HL-60/S4 treated with retinoic acid at 250 ng/mL for 4 days and 3 days (cell line): Measurements from ENCODE around the gene ATF6B.
"Not testable (repeated sequence)": the region's sequence is repeated elsewhere in the genome, so short reads cannot be mapped to it uniquely, and the experiment has no call there.

Source experiments
- in situ Hi-C: fragments of 300-500 bp; cut with MboI; formaldehyde crosslinking; loops from 2 replicates; pipeline ENCODE4 v1.7.0; 2022; ENCODE audit warnings: low sequenced_read_pairs

The ATF6B gene

GRCh38 chr6:32154514-32155161 lies 26.6 kb upstream of the ATF6B start:
- in situ Hi-C loops: no loop called here

DNA sequence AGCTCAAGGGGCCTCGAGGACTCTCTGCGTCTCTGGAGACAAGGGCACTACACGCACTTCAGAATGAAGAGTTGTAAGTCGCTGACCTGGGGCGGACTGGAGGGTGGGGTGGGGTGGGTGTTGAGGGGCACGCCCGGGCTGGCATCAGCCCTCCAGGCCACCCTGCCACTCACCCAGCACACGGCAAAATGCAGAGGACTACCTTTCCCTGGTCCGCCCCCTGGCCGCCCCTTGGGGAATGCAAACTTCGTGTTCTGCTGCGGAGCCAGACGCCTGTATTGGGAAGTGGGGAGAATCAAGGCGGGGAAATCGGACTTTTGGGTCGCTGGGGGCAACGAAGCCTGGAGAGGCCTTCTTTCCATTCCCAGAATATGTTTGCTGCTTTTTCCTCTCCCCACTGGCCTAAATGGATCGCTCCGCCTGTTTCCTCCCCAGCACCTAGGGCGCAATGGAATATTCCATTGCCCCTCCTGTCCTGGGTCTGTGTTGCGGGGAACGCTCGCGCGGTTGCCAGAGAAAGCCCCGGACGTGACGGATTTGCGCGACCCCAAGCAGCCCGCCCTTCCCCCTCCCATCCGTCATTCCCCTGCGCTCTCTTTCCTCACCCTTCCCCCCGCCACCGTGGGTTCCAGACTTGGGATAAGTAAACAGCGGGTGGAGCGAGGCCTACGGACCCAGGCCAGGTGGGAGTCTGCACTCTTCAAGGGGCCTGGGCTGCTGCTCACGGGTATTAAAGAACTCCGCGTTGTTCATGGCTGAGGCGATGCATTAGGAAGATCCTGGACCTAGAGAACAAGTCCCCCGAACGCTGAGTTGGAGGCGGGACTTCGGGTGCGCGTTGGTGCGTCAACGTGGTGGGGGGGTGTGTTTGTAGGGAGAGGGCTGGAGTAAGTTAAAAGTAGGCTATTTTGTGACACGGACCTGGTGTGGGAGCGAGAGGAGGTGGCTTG lies 25.8 kb upstream of the ATF6B start, which contains the start of gene PPT2:
PPT2 (plus strand) TSS at position 578 of the 950 bp plus-strand sequence. CDS start 454 bp downstream, outside the sequence.
- in situ Hi-C loops: no loop called here

DNA sequence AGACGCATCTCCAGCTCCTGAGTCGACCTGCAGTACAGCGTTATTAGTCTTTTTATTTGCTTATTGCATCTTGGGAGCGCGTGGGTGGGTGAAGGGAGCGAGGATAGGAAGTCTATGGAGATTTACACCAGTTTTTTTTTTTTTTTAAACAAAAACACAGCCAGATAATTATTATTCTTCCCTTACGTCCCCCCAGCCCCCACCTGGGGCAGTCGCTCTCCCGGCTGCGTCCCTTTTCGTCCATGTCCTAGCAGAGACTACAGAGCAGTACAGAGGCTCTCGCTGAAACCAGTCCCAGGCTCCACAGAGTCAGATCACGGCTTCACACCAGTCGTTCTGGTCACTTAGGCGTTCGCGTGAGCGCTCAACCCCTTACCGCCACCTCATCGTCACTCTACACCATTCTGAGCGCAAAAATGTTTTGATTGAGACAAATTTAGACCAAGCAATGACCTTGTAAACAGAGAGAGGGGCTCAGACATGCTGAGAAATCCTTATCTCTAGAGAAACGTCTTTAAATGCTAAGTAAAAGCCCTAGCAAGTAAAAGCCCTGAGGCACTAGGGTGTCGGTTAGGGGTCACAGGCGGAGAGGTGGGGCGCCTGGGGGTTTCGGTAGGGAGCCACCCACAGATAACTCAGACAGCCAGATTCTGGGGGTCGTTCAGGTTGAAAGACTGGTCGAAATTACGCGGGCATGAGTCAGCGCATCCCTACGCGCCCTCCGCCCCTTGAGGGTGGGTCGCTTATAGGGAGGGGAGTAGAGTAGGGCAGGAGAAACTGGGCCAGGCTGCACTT lies 24.9 kb upstream of the ATF6B start:
- in situ Hi-C loops: no loop called here

DNA sequence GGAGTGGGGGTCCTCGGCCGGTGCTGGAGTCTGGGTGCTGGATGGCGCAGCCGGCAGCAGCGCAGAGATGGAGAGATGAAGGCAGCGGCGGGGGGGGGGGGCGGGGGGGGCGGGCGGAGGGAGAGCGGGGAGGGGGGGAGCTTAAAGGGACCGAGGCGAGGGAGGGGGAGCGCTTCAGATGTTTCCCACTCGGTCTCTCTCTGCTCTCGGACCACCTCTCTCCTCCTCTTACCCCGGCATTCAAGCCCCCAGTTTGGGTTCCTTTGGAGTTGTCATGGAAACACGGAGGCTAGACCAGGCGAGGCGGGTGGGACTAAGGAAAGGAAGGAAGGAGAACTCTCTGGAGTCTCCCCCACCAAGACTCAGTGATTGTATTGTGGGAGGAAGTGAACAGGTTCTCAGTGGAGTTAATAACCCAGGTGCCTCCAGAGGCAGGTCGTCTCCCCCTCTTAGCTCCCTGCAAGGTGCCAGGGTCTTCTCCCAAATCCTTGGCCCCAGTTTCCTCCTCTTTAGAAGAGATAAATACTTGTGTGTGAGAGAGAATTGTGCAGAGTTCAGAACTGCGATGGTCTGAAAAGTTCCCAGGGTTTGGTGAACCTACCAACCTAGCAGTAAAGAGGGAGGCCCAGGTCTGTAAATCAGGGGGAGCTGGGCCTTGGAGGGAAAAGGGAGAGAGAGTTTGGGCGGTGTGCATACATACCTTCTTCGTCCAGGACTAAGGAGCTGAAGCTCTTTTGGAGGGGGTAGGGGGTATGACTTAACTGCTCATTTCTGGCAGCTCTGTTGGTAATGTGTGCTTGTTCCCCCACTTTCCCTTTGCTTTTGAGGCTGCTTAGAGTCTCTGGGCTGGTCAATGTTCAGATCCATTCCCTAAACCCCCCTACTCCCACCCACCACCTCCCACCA lies 24.1 kb upstream of the ATF6B start, which contains the start of gene PRRT1:
PRRT1 (minus strand) TSS at position 77 of the 906 bp plus-strand sequence. CDS start 112 bp downstream, outside the sequence.
- in situ Hi-C loops: no loop called here

GRCh38 chr6:32151181-32151862 lies 23.3 kb upstream of the ATF6B start:
- in situ Hi-C loops: no loop called here

DNA sequence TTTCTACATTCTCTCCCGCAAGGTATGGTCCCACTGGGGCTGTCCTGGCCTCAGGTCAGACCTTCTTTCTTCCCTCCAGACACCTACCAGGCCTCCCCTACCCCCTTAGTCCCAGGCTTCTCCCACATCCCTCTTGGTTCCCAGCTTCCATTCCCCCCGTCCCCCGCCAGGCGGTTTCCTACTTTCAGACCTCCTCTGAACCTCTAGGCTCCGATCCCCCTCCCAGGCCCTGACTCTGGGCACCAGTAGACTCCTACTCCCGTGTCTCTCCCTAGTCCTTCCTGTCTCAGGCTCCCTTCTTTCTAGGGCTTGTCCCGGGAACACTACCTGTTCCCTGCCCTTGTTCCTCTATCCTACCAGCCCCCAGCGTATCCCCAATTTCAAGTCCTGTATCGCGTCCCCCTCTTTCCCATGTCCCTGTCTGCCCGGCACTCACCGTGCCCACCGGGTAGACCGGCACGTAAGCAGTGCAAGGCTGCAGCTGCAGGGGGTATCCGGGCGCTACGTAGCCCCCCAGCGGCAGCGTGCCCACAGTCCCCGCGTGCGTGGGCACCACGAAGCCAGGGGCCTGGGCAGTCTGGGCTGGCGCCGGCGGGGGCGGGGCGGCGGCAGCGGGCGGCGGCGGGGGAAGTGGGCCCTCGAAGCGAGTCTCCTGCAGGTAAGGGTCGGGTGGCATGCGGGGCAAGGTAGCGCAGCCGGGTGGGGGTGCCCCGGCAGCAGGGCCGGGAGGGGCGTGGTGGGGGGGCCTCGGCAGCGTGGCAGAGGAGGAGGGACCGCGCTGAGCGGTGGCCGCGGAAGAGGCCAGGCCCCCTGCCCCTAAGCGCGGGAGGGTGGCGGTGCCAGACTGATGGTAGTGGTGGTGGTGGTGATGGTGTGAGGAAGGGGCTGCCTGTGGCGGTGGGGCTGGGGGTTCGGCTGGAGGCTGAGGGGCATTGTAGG lies 22.2 kb upstream of the ATF6B start:
- in situ Hi-C loops: no loop called here

DNA sequence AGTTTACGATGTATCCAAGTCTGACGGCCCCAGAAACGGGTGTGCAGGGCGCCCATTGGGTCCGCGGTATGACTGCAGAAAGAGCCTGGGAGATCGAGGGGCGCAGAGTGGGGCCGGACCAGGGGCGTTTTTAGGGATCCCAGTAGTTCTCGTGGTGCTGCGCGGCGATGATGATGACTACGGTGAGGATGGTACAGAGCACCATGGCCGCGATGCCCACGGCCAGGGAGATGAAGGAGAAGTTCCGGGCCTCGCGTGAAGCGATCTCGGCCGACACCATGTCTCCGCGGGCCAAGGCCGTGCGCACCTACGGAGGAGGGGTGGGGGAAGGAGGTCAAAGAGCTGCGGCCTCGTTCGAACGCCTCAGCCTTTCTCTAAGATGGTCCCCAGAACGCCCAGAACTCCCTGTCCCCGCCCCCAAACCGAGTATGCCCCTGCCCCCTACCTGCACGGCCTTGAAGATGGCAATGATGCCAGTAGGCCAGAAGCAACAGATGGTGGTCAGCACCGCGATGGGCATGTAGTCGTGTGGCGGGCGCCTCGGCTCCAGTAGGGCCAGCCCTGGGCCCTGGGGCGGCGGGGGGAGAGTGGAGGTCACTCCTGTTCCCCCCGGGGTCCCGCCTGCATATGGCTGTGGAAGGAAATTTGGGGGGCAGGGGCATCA lies 21.2 kb upstream of the ATF6B start:
- in situ Hi-C loops: no loop called here

DNA sequence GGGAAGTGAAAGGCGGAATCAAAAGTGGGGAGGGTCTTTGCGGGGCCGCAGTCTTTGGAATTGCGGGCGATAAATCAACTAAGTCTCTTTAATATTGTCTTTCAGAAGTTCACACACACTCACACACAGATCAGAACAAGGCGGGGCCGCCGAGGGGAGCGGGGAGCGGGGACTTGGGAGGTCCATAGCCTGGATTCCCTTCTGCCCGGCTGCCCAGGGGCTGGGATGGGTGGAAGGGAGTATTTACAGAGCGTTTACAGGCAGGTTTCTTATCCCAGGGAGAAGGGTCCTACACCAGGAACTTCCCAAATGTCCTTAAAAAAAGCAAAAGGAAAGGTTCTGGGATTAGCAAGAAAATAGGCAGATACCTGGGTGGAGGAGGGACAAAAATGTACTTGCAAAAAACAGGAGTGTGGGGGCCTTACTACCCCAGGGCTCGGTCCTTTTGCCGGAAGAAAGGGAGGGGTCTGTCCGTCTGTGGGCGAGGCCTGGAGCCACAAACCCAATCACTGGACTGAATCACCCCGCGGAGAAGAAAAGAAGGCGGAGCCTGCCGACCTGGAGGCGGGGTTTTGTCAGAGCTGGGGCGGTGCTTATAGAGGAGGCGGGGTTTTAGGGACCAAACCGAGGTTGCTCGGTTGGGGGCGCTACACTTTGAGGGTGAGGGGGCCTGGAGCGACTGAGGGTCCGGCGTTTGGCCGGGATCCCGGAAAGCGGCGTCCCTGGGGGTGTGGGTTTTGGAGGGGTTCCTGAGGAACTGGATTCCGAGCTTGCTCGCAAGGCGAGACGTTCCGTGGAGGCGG lies 20.4 kb upstream of the ATF6B start:
- in situ Hi-C loops: no loop called here

- in situ Hi-C loops: no loop called here
Observed at GRCh38 chr6:32147401-32148132, 19.5 kb upstream of the ATF6B start.

GRCh38 chr6:32146687-32147086 lies 18.6 kb upstream of the ATF6B start:
- in situ Hi-C loops: no loop called here

DNA sequence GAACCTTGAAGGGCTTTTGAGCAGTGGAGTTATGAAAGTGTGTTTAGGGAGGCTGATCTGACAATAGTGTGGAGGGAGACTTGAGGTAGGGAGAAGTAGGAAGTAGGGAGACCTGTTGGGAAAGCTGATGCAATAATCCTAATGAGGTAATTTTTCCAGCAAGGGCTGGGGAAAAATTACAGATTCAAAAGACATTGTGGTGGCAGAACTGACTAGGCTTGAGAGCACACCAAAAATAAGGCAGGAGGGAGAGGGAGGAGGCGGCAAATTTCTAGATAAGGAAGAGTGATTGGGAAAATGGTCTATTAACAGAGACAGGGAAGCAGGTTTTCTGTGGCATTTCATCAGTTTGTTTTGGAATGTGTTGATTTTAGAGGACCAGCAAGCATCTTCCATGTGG lies 18.2 kb upstream of the ATF6B start:
- in situ Hi-C loops: no loop called here

DNA sequence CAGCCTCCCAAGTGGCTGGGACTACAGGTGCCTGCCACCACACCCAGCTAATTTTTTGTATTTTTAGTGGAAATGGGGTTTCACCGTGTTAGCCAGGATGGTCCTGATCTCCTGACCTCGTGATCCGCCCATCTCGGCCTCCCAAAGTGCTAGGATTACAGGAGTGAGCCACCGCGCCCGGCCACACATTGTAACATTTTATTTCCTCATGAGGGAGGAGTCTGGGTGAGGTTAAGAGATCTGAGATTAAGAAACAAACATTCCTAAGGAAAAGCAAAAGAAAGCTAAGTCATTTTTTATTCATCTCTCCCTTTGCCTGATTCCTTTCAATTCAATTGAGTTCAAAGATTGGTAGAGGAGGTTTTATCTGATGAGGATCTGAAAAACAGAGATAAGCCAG lies 16.2 kb upstream of the ATF6B start:
- in situ Hi-C loops: not testable (repeated sequence)

DNA sequence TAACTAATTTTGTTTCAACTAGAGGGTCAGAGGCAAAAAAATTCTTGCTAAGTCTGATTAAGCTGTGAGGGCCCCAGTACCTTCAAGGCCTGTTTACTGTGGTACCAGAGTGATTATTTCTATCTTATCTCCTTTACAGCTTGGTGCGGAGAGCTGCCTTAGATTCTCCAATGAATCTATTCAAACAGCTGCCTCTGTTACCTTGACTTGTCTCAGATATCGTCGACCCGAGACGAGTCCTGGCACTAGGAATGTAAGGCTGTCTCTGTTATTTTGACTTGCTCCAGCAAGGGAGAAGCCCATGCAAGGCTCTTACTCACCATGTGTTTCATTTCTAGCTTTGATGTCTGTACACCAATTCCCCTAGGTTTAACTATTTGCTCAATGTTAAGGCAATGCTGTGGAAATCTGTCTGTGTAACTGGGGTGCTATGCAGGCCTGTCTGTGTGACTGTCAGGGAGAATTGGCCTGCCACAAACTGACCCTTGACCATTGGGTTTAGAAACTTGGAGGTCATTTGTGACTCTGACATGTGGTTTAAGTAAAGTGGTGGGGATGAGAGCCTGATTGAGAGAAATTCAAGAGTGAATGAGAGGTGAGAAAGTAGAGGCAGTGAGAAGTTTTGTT lies 12.5 kb upstream of the ATF6B start:
- in situ Hi-C loops: no loop called here

DNA sequence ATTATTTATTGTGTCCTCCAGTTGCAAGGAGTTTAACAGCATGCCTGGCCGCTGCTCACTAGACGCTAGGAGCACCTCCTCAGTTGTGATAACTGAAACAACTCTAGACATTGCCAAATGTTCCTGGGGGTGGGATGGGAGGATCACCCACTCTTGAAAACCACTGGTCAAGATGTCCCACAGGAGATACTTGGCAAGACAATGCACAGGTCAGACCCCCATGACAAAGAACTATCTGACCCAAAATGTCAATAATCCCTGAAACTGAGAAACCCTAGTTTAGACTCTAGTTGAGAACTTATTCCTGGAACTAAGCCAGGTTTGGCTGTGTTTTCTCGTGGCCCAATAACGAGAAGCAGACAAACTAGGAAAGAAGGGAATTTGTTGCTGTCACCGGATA lies 11.5 kb upstream of the ATF6B start:
- in situ Hi-C loops: no loop called here

DNA sequence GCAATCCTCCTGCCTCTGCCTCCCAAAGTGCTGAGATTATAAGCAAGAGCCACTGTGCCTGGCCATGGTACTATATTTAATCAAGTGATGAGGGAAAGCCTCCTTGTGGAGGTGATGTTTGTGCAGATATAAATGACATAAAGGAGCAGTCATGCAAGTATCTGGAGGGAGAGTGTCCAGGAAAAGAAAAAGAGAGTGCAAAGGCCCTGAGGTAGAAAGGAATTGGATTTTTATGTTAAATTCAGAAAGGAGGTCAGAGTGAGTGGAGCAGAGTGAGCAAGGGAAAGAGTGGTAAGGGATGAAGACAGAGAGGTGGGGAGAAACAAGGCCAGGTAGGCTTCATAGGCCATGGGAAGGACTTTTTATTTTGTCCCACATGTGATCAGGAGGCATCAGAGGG lies 9.4 kb upstream of the ATF6B start:
- in situ Hi-C loops: no loop called here

DNA sequence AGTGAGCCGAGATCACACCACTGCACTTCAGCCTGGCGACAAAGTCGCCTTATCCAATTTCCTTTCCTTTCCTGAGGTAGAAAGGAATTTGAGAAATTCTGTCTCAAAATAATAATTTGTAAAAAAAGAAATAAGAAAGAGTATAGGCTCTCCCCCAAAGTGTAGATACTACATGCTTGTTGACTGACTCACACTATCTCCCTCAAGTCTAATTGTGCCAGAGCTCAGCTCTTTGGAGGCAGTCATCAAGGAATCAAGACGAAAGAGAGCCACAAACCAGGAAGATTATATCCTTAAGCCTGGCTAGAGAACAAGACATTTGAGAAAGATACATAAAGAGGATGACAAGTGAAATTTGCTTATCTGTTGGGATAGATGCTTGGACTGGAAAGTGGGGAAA lies 5.7 kb upstream of the ATF6B start:
- in situ Hi-C loops: no loop called here
